ENCODE data around the gene TUB. TPM values are rescaled to one million over a fixed set of nuclear protein-coding genes. Genes with fewer than 3 reads are reported as not detected.

TUB gene
- total RNA-seq, 1 donor: 2.2 TPM

GRCh38 chr11:8087185-8087584 is 6.2 kb downstream of the TUB start:
- no peak for DNase-seq (ENCODE audit: low read depth in 2 of 3, low spot score in 2 of 3)

GRCh38 chr11:8087756-8088155 is 6.7 kb downstream of the TUB start:
- DNase-seq (ENCODE audit: low read depth in 2 of 3, low spot score in 2 of 3): no peak

- no peak for DNase-seq (ENCODE audit: low read depth in 2 of 3, low spot score in 2 of 3)
Measured at GRCh38 chr11:8089791-8090510, 8.9 kb downstream of the TUB start.

GRCh38 chr11:8090756-8091155 is 9.7 kb downstream of the TUB start:
- DNase-seq (ENCODE audit: low read depth in 2 of 3, low spot score in 2 of 3): peak in 2 of 3 donors; percentile 43 to 72

- DNase-seq (ENCODE audit: low read depth in 2 of 3, low spot score in 2 of 3): no peak
Measured at GRCh38 chr11:8091721-8092120, 10.7 kb downstream of the TUB start.

GRCh38 chr11:8092587-8093424 is 11.8 kb downstream of the TUB start:
- peak in 2 of 3 donors; percentile 42 to 62 for DNase-seq (ENCODE audit: low read depth in 2 of 3, low spot score in 2 of 3)

GRCh38 chr11:8093931-8094575 is 13.0 kb downstream of the TUB start:
- DNase-seq (ENCODE audit: low read depth in 2 of 3, low spot score in 2 of 3): no peak

GRCh38 chr11:8094656-8095055 is 13.6 kb downstream of the TUB start:
- no peak for DNase-seq (ENCODE audit: low read depth in 2 of 3, low spot score in 2 of 3)

GRCh38 chr11:8095371-8095770 is 14.4 kb downstream of the TUB start:
- no peak for DNase-seq (ENCODE audit: low read depth in 2 of 3, low spot score in 2 of 3)

- DNase-seq (ENCODE audit: low read depth in 2 of 3, low spot score in 2 of 3): no peak
Measured at GRCh38 chr11:8095806-8096522, 15.0 kb downstream of the TUB start.

- no peak for DNase-seq (ENCODE audit: low read depth in 2 of 3, low spot score in 2 of 3)
Measured at GRCh38 chr11:8096575-8096974, 15.6 kb downstream of the TUB start.

- no peak for DNase-seq (ENCODE audit: low read depth in 2 of 3, low spot score in 2 of 3)
Measured at GRCh38 chr11:8097062-8097461, 16.1 kb downstream of the TUB start.

GRCh38 chr11:8097468-8097867 is 16.5 kb downstream of the TUB start:
- no peak for DNase-seq (ENCODE audit: low read depth in 2 of 3, low spot score in 2 of 3)

- no peak for DNase-seq (ENCODE audit: low read depth in 2 of 3, low spot score in 2 of 3)
Measured at GRCh38 chr11:8097926-8098325, 16.9 kb downstream of the TUB start.

- no peak for DNase-seq (ENCODE audit: low read depth in 2 of 3, low spot score in 2 of 3)
Measured at GRCh38 chr11:8098361-8098760, 17.4 kb downstream of the TUB start.

GRCh38 chr11:8098879-8099278 is 17.9 kb downstream of the TUB start:
- DNase-seq (ENCODE audit: low read depth in 2 of 3, low spot score in 2 of 3): no peak

- DNase-seq (ENCODE audit: low read depth in 2 of 3, low spot score in 2 of 3): peak; percentile 30 to 84 (median 64)
Measured at GRCh38 chr11:8099291-8099899, 18.4 kb downstream of the TUB start.

- DNase-seq (ENCODE audit: low read depth in 2 of 3, low spot score in 2 of 3): no peak
Measured at GRCh38 chr11:8100158-8100557, 19.1 kb downstream of the TUB start.

GRCh38 chr11:8100605-8101004 is 19.6 kb downstream of the TUB start:
- DNase-seq (ENCODE audit: low read depth in 2 of 3, low spot score in 2 of 3): no peak

- DNase-seq (ENCODE audit: low read depth in 2 of 3, low spot score in 2 of 3): no peak
Measured at GRCh38 chr11:8101421-8101820, 20.4 kb downstream of the TUB start.

Measured in hematopoietic multipotent progenitor cell (in vitro differentiated cells).